SK-N-SH treated with all-trans-retinoic acid at 6 μM for 48 hours (cell line): ENCODE data around the gene TLCD2.
"Not testable (repeated sequence)": the region's sequence is repeated elsewhere in the genome, so short reads cannot be mapped to it uniquely, and the experiment has no call there.

Source experiments
- BACH2 ChIP-seq: fragments of 250-450 bp; sonication (Bioruptor Pico); IDR thresholded peaks from 2 replicates; pipeline ENCODE4 v1.9.0; 2021; ENCODE audit warnings: mild to moderate bottlenecking, borderline replicate concordance
- CREB5 ChIP-seq: fragments of 250-450 bp; sonication (Bioruptor Pico); IDR thresholded peaks from 2 replicates; pipeline ENCODE4 v1.5.1; 2020; ENCODE audit warnings: low read depth, mild to moderate bottlenecking, moderate library complexity
- ISL1 ChIP-seq: fragments of 250-450 bp; sonication (Bioruptor Pico); IDR thresholded peaks from 2 replicates; pipeline ENCODE4 v2.1.2; 2022; ENCODE audit warnings: mild to moderate bottlenecking, moderate library complexity
- PATZ1 ChIP-seq: fragments of 250-450 bp; sonication (Bioruptor Pico); IDR thresholded peaks from 2 replicates; pipeline ENCODE4 v1.8.0; 2020; ENCODE audit warnings: mild to moderate bottlenecking, moderate library complexity, borderline replicate concordance
- ZFP3 ChIP-seq: fragments of 250-450 bp; sonication (Bioruptor Pico); IDR thresholded peaks from 2 replicates; pipeline ENCODE4 v1.5.0; 2020; ENCODE audit warnings: mild to moderate bottlenecking, moderate library complexity
- ZFP30 ChIP-seq: fragments of 450-650 bp; formaldehyde crosslinking; IDR thresholded peaks from 2 replicates; pipeline ENCODE4 v1.5.0; 2022; ENCODE audit warnings: mild to moderate bottlenecking, moderate library complexity

GRCh38 chr17:1699891-1700290 lies 10.3 kb downstream of the TLCD2 start:
- not testable (repeated sequence) for TF ChIP-seq ZFP30; ZFP3 (CRISPR knock-in tag); CREB5 (CRISPR knock-in tag); ISL1 (CRISPR knock-in tag); BACH2; PATZ1 (CRISPR knock-in tag)
